Activated CD4-positive, alpha-beta memory T cell treated with anti-CD3 and anti-CD28 coated beads for 36 hours (primary cell): ENCODE results near the gene TCEA3. TPM values are rescaled to one million over a fixed set of nuclear protein-coding genes. Genes with fewer than 3 reads are reported as not detected.

Source experiments
- CTCF ChIA-PET: fragments of 350-600 bp; sonication (Branson Sonifier 250); formaldehyde crosslinking; loops from one replicate; lab custom pipeline; 2021; ENCODE audit warnings: antibody characterized with exemption, inconsistent platforms; lab: Charles Lee
- POLR2A ChIA-PET: fragments of 350-600 bp; sonication (Branson Sonifier 250); formaldehyde crosslinking; loops from one replicate; lab custom pipeline; 2021; ENCODE audit warnings: antibody characterized with exemption; lab: Charles Lee
- DNase-seq: peaks from one replicate; pipeline ENCODE4 v3.0.0-alpha.2; 2020
- H3K27ac Mint-ChIP-seq: one replicate; pipeline ENCODE4 v1.8.0; 2021; ENCODE audit warnings: mixed read lengths
- H3K27me3 Mint-ChIP-seq: one replicate; pipeline ENCODE4 v1.8.0; 2021; ENCODE audit warnings: mixed read lengths
- H3K36me3 Mint-ChIP-seq: one replicate; pipeline ENCODE4 v1.8.0; 2021; ENCODE audit warnings: mixed read lengths
- H3K4me1 Mint-ChIP-seq: one replicate; pipeline ENCODE4 v1.8.0; 2021; ENCODE audit warnings: low read depth, mixed read lengths
- H3K4me3 Mint-ChIP-seq: one replicate; pipeline ENCODE4 v1.8.0; 2021; ENCODE audit warnings: mild to moderate bottlenecking, mixed read lengths
- H3K9me3 Mint-ChIP-seq: one replicate; pipeline ENCODE4 v1.8.0; 2021; ENCODE audit warnings: mixed read lengths
- intact Hi-C: fragments of 100-400 bp; cut with micrococcal nuclease; formaldehyde crosslinking; loops from one replicate; pipeline ENCODE4 v1.15.1; 2023
- total RNA-seq, 2 experiments: library from RNA; stranded (reverse); gene quantifications; one replicate each; pipeline ENCODE4 v1.2.3, GENCODE V29; 2021

TCEA3 gene
- total RNA-seq, 2 experiments from 2014 or later, result 4.4 to 4.5 TPM

DNA sequence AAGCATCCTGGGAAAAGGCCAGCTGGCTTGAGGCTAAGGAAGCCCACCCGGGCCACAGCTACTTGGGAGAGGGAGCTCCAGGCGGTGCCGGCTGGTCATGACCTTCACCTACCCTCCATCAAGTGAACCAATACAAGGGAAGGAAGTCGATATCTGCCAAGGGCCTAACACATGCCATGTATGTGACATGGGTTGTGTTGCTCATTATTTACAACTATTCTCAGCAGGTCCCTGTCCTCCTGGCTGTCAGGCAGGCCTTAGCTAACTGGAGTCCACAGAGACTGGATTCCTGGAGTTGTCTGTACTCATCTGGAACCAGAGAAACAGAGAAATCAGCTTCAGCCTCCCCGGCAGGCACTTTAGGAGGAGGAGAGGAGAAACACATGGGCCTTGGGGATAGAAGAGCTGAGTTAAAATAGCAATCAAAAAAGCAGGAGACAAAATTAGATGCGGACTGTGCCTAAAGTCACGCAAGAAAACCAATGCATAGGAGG lies 15.7 kb downstream of the TCEA3 start:
- CTCF ChIA-PET, result interaction anchor here (0.9 kb wide), 1 partner anchor 131 kb away, joined by 3 read pairs; no protein-coding TSS in a partner anchor
- H3K27ac Mint-ChIP-seq, result no peak overlapping the region
- no peaks in the 10 kb centered on the region for H3K9me3 Mint-ChIP-seq
- POLR2A ChIA-PET, result no interaction called here
- no peaks in the 10 kb centered on the region for H3K36me3 Mint-ChIP-seq
- peaks cover 5% of the 10 kb centered on the region for H3K4me1 Mint-ChIP-seq
- no peak overlapping the region for H3K4me3 Mint-ChIP-seq
- DNase-seq, result no peak
- intact Hi-C loops, result no loop called here
- no peaks in the 10 kb centered on the region for H3K27me3 Mint-ChIP-seq

- no peaks in the 10 kb centered on the region for H3K27me3 Mint-ChIP-seq
- DNase-seq, result no peak
- ChIA-PET POLR2A (no interaction called here), CTCF (no interaction called here)
- H3K4me1 Mint-ChIP-seq, result peaks cover 9% of the 10 kb centered on the region
- H3K9me3 Mint-ChIP-seq, result no peaks in the 10 kb centered on the region
- H3K36me3 Mint-ChIP-seq, result no peaks in the 10 kb centered on the region
- no peak overlapping the region for H3K4me3 Mint-ChIP-seq
- H3K27ac Mint-ChIP-seq, result no peak overlapping the region
- intact Hi-C loops, result no loop called here
Measured at GRCh38 chr1:23407016-23407630, 17.4 kb downstream of the TCEA3 start.

- H3K36me3 Mint-ChIP-seq, result no peaks in the 10 kb centered on the region
- DNase-seq, result no peak
- H3K4me3 Mint-ChIP-seq, result no peak overlapping the region
- no peaks in the 10 kb centered on the region for H3K9me3 Mint-ChIP-seq
- H3K27ac Mint-ChIP-seq, result no peak overlapping the region
- CTCF ChIA-PET, result interaction anchor here (0.6 kb wide), 1 partner anchor 146 kb away, joined by 3 read pairs; no protein-coding TSS in a partner anchor
- POLR2A ChIA-PET, result no interaction called here
- no peaks in the 10 kb centered on the region for H3K27me3 Mint-ChIP-seq
- H3K4me1 Mint-ChIP-seq, result peaks cover 9% of the 10 kb centered on the region
- intact Hi-C loops, result no loop called here
Measured at GRCh38 chr1:23405946-23406345, 18.6 kb downstream of the TCEA3 start.

GRCh38 chr1:23403735-23404486 lies 20.6 kb downstream of the TCEA3 start:
- peak; percentile 93 for DNase-seq
- no peaks in the 10 kb centered on the region for H3K36me3 Mint-ChIP-seq
- H3K4me1 Mint-ChIP-seq, result peaks cover 9% of the 10 kb centered on the region
- ChIA-PET POLR2A (interaction anchor here (0.5 kb wide), 2 partner anchors 37 to 241 kb away, joined by 3 read pairs; no protein-coding TSS in a partner anchor), CTCF (interaction anchor here (0.6 to 2.4 kb wide), 30 partner anchors 8 to 310 kb away, joined by 3 to 13 read pairs (median 4); partner anchors contain the start of genes ASAP3 and HNRNPR)
- H3K9me3 Mint-ChIP-seq, result no peaks in the 10 kb centered on the region
- no peak overlapping the region for H3K27ac Mint-ChIP-seq
- intact Hi-C loops, result loop anchor here (1.0 kb wide), 2 partner anchors 36 to 61 kb away; no protein-coding TSS in a partner anchor
- H3K27me3 Mint-ChIP-seq, result no peaks in the 10 kb centered on the region
- no peak overlapping the region for H3K4me3 Mint-ChIP-seq

DNA sequence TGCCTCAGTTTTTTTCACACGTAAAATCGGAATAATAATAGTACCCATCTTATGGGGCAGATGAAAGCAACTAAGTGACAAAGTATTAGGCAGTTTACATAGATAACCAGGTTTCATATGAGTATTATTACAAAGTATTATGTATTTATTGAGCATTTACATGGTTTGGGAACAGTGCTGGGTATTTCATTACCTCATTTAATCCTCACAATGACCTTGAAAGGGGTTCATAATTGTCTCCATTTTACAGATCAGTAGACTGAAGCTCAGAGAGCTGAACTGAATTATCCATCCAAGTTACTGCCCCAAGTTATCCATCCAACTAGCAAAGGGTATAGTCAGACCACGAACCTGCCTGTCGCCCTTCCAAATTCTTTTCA lies 21.2 kb downstream of the TCEA3 start:
- Mint-ChIP-seq H3K9me3 (no peaks in the 10 kb centered on the region), H3K4me3 (no peak overlapping the region), H3K27me3 (no peaks in the 10 kb centered on the region), H3K36me3 (no peaks in the 10 kb centered on the region), H3K27ac (no peak overlapping the region), H3K4me1 (peaks cover 9% of the 10 kb centered on the region)
- DNase-seq, result no peak
- ChIA-PET CTCF (interaction anchor here (0.6 to 2.4 kb wide), 25 partner anchors 9 to 310 kb away, joined by 3 to 13 read pairs (median 5); partner anchors contain the start of gene HNRNPR), POLR2A (interaction anchor here (0.5 kb wide), 1 partner anchor 37 kb away, joined by 3 read pairs; no protein-coding TSS in a partner anchor)
- intact Hi-C loops, result no loop called here

GRCh38 chr1:23403038-23403336 lies 21.6 kb downstream of the TCEA3 start:
- ChIA-PET CTCF (interaction anchor here (0.9 to 2.4 kb wide), 17 partner anchors 9 to 262 kb away, joined by 3 to 11 read pairs (median 4); partner anchors contain the start of gene HNRNPR), POLR2A (no interaction called here)
- DNase-seq, result no peak
- Mint-ChIP-seq H3K4me1 (peaks cover 9% of the 10 kb centered on the region), H3K4me3 (no peak overlapping the region), H3K36me3 (no peaks in the 10 kb centered on the region), H3K27ac (no peak overlapping the region), H3K9me3 (no peaks in the 10 kb centered on the region), H3K27me3 (no peaks in the 10 kb centered on the region)
- intact Hi-C loops, result no loop called here

GRCh38 chr1:23402286-23403037 lies 22.1 kb downstream of the TCEA3 start:
- peaks cover 9% of the 10 kb centered on the region for H3K4me1 Mint-ChIP-seq
- H3K9me3 Mint-ChIP-seq, result no peaks in the 10 kb centered on the region
- no peaks in the 10 kb centered on the region for H3K36me3 Mint-ChIP-seq
- intact Hi-C loops, result no loop called here
- H3K4me3 Mint-ChIP-seq, result no peak overlapping the region
- ChIA-PET POLR2A (interaction anchor here (0.6 to 1.6 kb wide), 2 partner anchors 82 to 144 kb away, joined by 3 read pairs; partner anchors contain the start of gene ASAP3), CTCF (interaction anchor here (0.6 to 2.4 kb wide), 10 partner anchors 8 to 218 kb away, joined by 3 to 11 read pairs (median 3); no protein-coding TSS in a partner anchor)
- DNase-seq, result no peak
- no peaks in the 10 kb centered on the region for H3K27me3 Mint-ChIP-seq
- no peak overlapping the region for H3K27ac Mint-ChIP-seq

DNA sequence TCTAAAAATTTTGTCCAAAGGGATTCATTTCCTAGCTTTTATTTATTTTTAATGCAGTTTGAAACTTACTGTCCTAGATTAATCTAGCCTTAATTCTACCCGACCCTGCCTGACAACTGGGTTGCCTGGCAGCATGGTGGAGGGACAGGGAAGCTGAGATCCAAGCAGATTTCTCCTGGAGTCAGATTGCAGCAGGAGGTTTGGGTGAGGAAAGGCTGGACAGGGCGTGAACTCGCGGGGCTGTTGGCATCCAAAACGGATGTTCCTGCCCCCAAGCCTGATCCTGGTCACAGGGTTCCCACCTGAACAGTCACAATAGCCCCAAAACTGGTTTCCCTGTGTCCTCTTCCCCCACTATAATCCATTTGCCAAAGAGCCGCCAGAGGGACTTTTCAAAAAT lies 23.2 kb downstream of the TCEA3 start:
- H3K4me1 Mint-ChIP-seq, result peaks cover 9% of the 10 kb centered on the region

GRCh38 chr1:23400324-23401114 lies 24.0 kb downstream of the TCEA3 start:
- intact Hi-C loops, result no loop called here
- Mint-ChIP-seq H3K4me3 (no peak overlapping the region), H3K36me3 (peaks cover 3% of the 10 kb centered on the region), H3K9me3 (no peaks in the 10 kb centered on the region), H3K27ac (no peak overlapping the region), H3K4me1 (peaks cover 12% of the 10 kb centered on the region), H3K27me3 (no peaks in the 10 kb centered on the region)
- no peak for DNase-seq
- POLR2A ChIA-PET, result interaction anchor here (1.6 kb wide), 1 partner anchor 84 kb away, joined by 3 read pairs; the partner anchor contains the start of gene ASAP3
- CTCF ChIA-PET, result no interaction called here

More for the DNA sequence above, 23.2 kb downstream of the TCEA3 start:
- Mint-ChIP-seq H3K9me3 (no peaks in the 10 kb centered on the region), H3K27ac (no peak overlapping the region), H3K27me3 (no peaks in the 10 kb centered on the region), H3K36me3 (no peaks in the 10 kb centered on the region), H3K4me3 (no peak overlapping the region)
- CTCF ChIA-PET, result no interaction called here
- POLR2A ChIA-PET, result interaction anchor here (1.6 kb wide), 1 partner anchor 83 kb away, joined by 3 read pairs; the partner anchor contains the start of gene ASAP3
- no peak for DNase-seq
- intact Hi-C loops, result no loop called here

GRCh38 chr1:23399229-23399628 lies 25.3 kb downstream of the TCEA3 start:
- CTCF ChIA-PET, result no interaction called here
- POLR2A ChIA-PET, result no interaction called here
- intact Hi-C loops, result no loop called here

DNA sequence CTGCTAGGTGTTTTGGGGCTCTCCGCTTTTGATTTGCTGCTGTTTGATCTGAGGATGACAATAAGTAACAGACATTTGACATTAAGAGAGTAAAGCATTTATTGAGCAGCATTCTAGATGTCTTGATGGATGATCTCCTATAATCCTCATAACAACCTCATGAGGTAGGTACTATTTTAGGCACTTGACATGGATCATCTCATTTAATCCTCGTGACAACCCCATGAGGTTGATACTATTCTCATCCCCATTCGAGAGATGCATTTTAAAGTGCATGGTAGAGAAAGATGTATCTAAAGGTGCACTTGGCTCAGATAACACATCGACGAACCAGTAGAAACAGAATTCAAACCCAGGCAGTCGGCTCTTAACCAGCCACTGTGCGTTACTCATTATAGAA lies 26.6 kb downstream of the TCEA3 start:
- Mint-ChIP-seq H3K27me3 (no peaks in the 10 kb centered on the region), H3K9me3 (no peaks in the 10 kb centered on the region), H3K36me3 (peaks cover 3% of the 10 kb centered on the region), H3K27ac (no peak overlapping the region), H3K4me3 (no peak overlapping the region), H3K4me1 (peaks cover 3% of the 10 kb centered on the region)
- intact Hi-C loops, result no loop called here
- CTCF ChIA-PET, result no interaction called here
- no peak for DNase-seq
- POLR2A ChIA-PET, result no interaction called here

More at GRCh38 chr1:23399229-23399628, 25.3 kb downstream of the TCEA3 start:
- Mint-ChIP-seq H3K36me3 (peaks cover 3% of the 10 kb centered on the region), H3K27ac (no peak overlapping the region), H3K9me3 (no peaks in the 10 kb centered on the region), H3K4me1 (peaks cover 10% of the 10 kb centered on the region), H3K27me3 (no peaks in the 10 kb centered on the region), H3K4me3 (no peak overlapping the region)
- no peak for DNase-seq
